Stimulated activated CD4-positive, alpha-beta T cell treated with anti-CD3 and anti-CD28 coated beads, Interleukin-1b, Interleukin-23, amount 100 ng/mL, for 24 hours (primary cell): ENCODE results near the gene CABLES1.
"Not testable (repeated sequence)": the region's sequence is repeated elsewhere in the genome, so short reads cannot be mapped to it uniquely, and the experiment has no call there.

Experiments used
- DNase-seq, 4 experiments: peaks; one replicate each; pipeline ENCODE4 v3.0.0-alpha.2; 2020; ENCODE audit warnings: low read depth in 4 of 4, low spot score in 1 of 4

The CABLES1 gene

GRCh38 chr18:23238651-23239349, 103.5 kb downstream of the CABLES1 start:
- no peak for DNase-seq

- DNase-seq, result no peak
Observed at GRCh38 chr18:23239350-23239692, 104.0 kb downstream of the CABLES1 start.

- DNase-seq, result no peak
Observed at GRCh38 chr18:23239885-23240608, 104.8 kb downstream of the CABLES1 start.

GRCh38 chr18:23240609-23240930, 105.3 kb downstream of the CABLES1 start:
- DNase-seq, result no peak

- not testable (repeated sequence) for DNase-seq
Observed at GRCh38 chr18:23241833-23242496, 106.7 kb downstream of the CABLES1 start.

- no peak for DNase-seq
Observed at GRCh38 chr18:23243178-23243577, 107.9 kb downstream of the CABLES1 start.

- DNase-seq, result no peak
Observed at GRCh38 chr18:23243816-23244215, 108.5 kb downstream of the CABLES1 start.

- DNase-seq, result no peak
Observed at GRCh38 chr18:23244401-23244800, 109.1 kb downstream of the CABLES1 start.

- DNase-seq, result no peak
Observed at GRCh38 chr18:23245461-23245860, 110.2 kb downstream of the CABLES1 start.

- DNase-seq, result no peak
Observed at GRCh38 chr18:23247331-23247730, 112.0 kb downstream of the CABLES1 start.

GRCh38 chr18:23247896-23248295, 112.6 kb downstream of the CABLES1 start:
- DNase-seq, result no peak

- no peak for DNase-seq
Observed at GRCh38 chr18:23248826-23249225, 113.5 kb downstream of the CABLES1 start.

GRCh38 chr18:23249348-23249747, 114.1 kb downstream of the CABLES1 start:
- no peak for DNase-seq

GRCh38 chr18:23250893-23251656, 115.8 kb downstream of the CABLES1 start:
- DNase-seq, result no peak

- no peak for DNase-seq
Observed at GRCh38 chr18:23253630-23254029, 118.3 kb downstream of the CABLES1 start.

- DNase-seq, result no peak
Observed at GRCh38 chr18:23257137-23257536, 121.9 kb downstream of the CABLES1 start.

- no peak for DNase-seq
Observed at GRCh38 chr18:23257686-23258565, 122.6 kb downstream of the CABLES1 start.

- DNase-seq, result no peak
Observed at GRCh38 chr18:23258566-23259469, 123.5 kb downstream of the CABLES1 start.
